Karpas-422 (cell line): ENCODE results near the gene PNMA8C. TPM values are rescaled to one million over a fixed set of nuclear protein-coding genes. Genes with fewer than 3 reads are reported as not detected.
"Not testable (repeated sequence)": the region's sequence is repeated elsewhere in the genome, so short reads cannot be mapped to it uniquely, and the experiment has no call there.

Experiments used
- DNase-seq: peaks from one replicate; pipeline ENCODE4 v3.0.0-alpha.2; 2015
- H2AFZ ChIP-seq: fragments of 200-600 bp; sonication (generic); 2 replicates; pipeline ENCODE4 v1.6.1; 2014; ENCODE audit warnings: antibody characterized with exemption, low read length, mixed read lengths
- H3K27ac ChIP-seq: fragments of 200-600 bp; sonication (generic); 2 replicates; pipeline ENCODE4 v1.5.1; 2014; ENCODE audit warnings: mild to moderate bottlenecking, low read length, moderate library complexity
- H3K27me3 ChIP-seq: fragments of 200-600 bp; sonication (generic); 2 replicates; pipeline ENCODE4 v1.6.1; 2014; ENCODE audit warnings: low read length, mixed read lengths
- H3K36me3 ChIP-seq: fragments of 200-600 bp; sonication (generic); 2 replicates; pipeline ENCODE4 v1.6.1; 2014; ENCODE audit warnings: low read length, mixed read lengths; ENCODE audit not compliant: insufficient read depth
- H3K4me1 ChIP-seq: fragments of 200-600 bp; sonication (generic); 2 replicates; pipeline ENCODE4 v1.6.1; 2014; ENCODE audit warnings: mild to moderate bottlenecking, low read length, mixed read lengths
- H3K4me2 ChIP-seq: fragments of 200-600 bp; sonication (generic); 2 replicates; pipeline ENCODE4 v1.6.1; 2014; ENCODE audit warnings: low read length, low read depth, mild to moderate bottlenecking; ENCODE audit not compliant: poor library complexity, severe bottlenecking
- H3K4me3 ChIP-seq: fragments of 200-600 bp; sonication (generic); 2 replicates; pipeline ENCODE4 v1.5.1; 2014; ENCODE audit warnings: mild to moderate bottlenecking, antibody characterized with exemption, low read length, mixed read lengths
- H3K79me2 ChIP-seq: fragments of 200-600 bp; sonication (generic); 2 replicates; pipeline ENCODE4 v1.6.1; 2014; ENCODE audit warnings: mild to moderate bottlenecking, low read length, mixed read lengths
- H3K9ac ChIP-seq: fragments of 200-600 bp; sonication (generic); 2 replicates; pipeline ENCODE4 v1.6.0; 2014; ENCODE audit warnings: low read length
- H3K9me2 ChIP-seq: fragments of 200-600 bp; sonication (generic), shearing (Covaris generic); replicated peaks from 2 replicates; pipeline ENCODE4 v1.6.0; 2014; ENCODE audit warnings: mild to moderate bottlenecking, low read length, moderate library complexity; ENCODE audit not compliant: insufficient read depth
- H3K9me3 ChIP-seq: fragments of 300-700, 200-600 bp; sonication (generic); 2 replicates; pipeline ENCODE4 v1.6.1; 2014; ENCODE audit warnings: low read length, mixed read lengths
- H4K20me1 ChIP-seq: fragments of 200-600 bp; sonication (generic); 2 replicates; pipeline ENCODE4 v1.6.1; 2014; ENCODE audit warnings: mild to moderate bottlenecking, antibody characterized with exemption, low read length, low read depth; ENCODE audit not compliant: insufficient read depth
- total RNA-seq: library from RNA; depleted of rRNA; stranded (reverse); fragments of >200 nt; shearing (Covaris generic); gene quantifications from 2 replicates; pipeline ENCODE4 v1.2.3, GENCODE V29; 2014; ENCODE audit warnings: low replicate concordance

Gene PNMA8C
- total RNA-seq, 1 experiment from 2014 or later = not detected

DNA sequence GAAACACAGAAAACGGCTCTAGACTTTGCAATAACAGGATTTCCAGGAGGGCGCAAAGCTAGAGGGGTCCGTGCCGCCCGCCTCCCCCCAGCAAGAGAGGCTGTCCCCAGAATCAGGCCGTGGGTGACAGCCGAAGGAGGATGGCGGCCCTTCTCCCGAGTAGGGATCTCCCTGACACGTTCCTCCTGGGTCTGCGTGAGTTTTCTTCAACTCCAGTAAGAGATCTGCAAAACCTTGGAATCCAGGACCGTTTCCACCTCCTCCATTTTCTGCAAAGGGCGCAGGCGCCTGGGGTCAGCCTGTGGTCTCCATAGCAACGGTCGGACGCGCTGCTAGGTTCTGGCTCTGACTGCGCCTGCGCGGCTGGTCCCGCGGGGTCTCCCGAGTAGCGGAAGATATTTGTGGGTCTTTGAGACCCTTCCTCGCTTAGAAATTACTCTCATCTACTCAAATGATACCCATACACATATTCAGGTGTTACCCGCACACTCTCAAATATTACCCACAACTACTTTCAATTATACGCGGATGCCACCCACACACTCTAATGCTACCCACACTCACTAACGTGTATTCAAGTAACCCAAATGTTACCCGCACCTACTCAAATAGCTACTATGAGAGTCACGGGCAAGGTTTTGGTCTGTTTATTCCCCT, 2.1 kb downstream of the PNMA8C start:
- Histone ChIP-seq H3K27ac (no peak overlapping the region), H2AFZ (peak overlapping the region; percentile 57; the same call in 1 of the 2 replicates), H3K9me3 (no peaks in the 10 kb centered on the region), H4K20me1 (no peaks in the 10 kb centered on the region), H3K9me2 (no peaks in the 10 kb centered on the region), H3K4me2 (peak overlapping the region; percentile 54), H3K4me1 (peaks cover 3% of the 10 kb centered on the region; the same call in 1 of the 2 replicates), H3K27me3 (no peaks in the 10 kb centered on the region), H3K36me3 (no peaks in the 10 kb centered on the region), H3K4me3 (peak overlapping the region; percentile 51; the same call in 1 of the 2 replicates), H3K9ac (peak overlapping the region; percentile 46; the same call in 1 of the 2 replicates), H3K79me2 (no peaks in the 10 kb centered on the region)
- peak; percentile 75 for DNase-seq

DNA sequence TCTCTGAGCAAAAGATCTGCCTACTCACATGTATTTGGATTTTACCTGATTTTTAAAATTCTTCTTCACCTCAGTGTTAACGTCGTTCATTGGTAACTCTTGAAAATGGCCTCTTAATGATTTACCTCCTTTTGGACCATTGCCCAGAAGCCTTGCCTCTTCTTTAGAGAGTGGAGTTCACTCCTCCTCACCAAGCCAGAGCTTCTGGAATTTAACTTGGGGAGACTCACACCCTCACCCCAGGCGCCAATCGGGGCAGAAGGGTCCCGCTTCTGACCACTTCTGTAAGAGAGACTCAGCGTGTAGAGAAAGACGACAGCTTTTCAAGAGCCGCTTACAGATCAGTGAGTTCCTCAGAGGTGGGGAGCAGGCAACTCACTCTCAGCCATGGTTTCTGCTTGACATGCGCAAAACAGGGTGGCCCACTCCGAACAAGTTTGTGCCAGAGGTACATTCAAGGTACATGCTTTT, 2.7 kb downstream of the PNMA8C start:
- H2AFZ ChIP-seq = no peak overlapping the region; the same call in 1 of the 2 replicates
- peaks cover 3% of the 10 kb centered on the region; the same call in 1 of the 2 replicates for H3K4me1 ChIP-seq
- peak overlapping the region; percentile 51; the same call in 1 of the 2 replicates for H3K4me3 ChIP-seq
- no peak overlapping the region for H3K27ac ChIP-seq
- H3K9me2 ChIP-seq = no peaks in the 10 kb centered on the region
- H3K9me3 ChIP-seq = no peaks in the 10 kb centered on the region
- H3K9ac ChIP-seq = no peak overlapping the region
- peak overlapping the region; percentile 54 for H3K4me2 ChIP-seq
- DNase-seq = no peak
- no peaks in the 10 kb centered on the region for H3K27me3 ChIP-seq
- H3K79me2 ChIP-seq = no peaks in the 10 kb centered on the region
- H3K36me3 ChIP-seq = no peaks in the 10 kb centered on the region
- H4K20me1 ChIP-seq = no peaks in the 10 kb centered on the region

GRCh38 chr19:46423188-46423587, 5.5 kb downstream of the PNMA8C start:
- Histone ChIP-seq H3K4me1 (peaks cover 3% of the 10 kb centered on the region; the same call in 1 of the 2 replicates), H3K9me2 (no peaks in the 10 kb centered on the region), H3K36me3 (no peaks in the 10 kb centered on the region), H3K9me3 (no peaks in the 10 kb centered on the region), H3K9ac (no peak overlapping the region), H4K20me1 (no peaks in the 10 kb centered on the region), H3K4me3 (no peak overlapping the region), H3K79me2 (no peaks in the 10 kb centered on the region), H3K27me3 (no peaks in the 10 kb centered on the region), H3K27ac (no peak overlapping the region), H2AFZ (no peak overlapping the region), H3K4me2 (no peak overlapping the region)
- DNase-seq = no peak

DNA sequence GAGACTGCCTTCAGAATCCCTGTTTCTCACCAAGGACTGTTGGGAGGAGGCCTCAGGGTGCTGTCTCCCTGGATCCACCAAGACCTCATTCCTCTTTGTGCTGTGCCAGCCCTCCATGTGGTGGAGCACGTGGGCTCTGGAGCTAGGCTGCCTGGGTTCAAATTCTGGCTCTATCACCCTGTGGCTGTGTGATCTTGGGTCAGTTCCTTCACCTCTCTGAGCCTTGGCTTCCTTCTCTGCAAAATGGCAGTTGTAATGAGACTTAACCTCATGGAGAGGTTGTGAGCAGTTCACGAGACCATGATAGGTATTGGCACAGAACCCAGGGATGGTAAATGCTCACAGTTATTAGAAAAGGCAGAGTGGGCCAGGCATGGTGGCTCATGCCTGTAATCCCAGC, 6.4 kb downstream of the PNMA8C start:
- Histone ChIP-seq H3K9me3 (no peaks in the 10 kb centered on the region), H3K36me3 (no peaks in the 10 kb centered on the region), H3K79me2 (no peaks in the 10 kb centered on the region), H3K4me1 (peaks cover 3% of the 10 kb centered on the region; the same call in 1 of the 2 replicates), H2AFZ (no peak overlapping the region), H3K9me2 (no peaks in the 10 kb centered on the region), H3K9ac (no peak overlapping the region), H3K27me3 (no peaks in the 10 kb centered on the region), H4K20me1 (no peaks in the 10 kb centered on the region), H3K4me2 (no peak overlapping the region), H3K4me3 (no peak overlapping the region), H3K27ac (no peak overlapping the region)
- DNase-seq = no peak

DNA sequence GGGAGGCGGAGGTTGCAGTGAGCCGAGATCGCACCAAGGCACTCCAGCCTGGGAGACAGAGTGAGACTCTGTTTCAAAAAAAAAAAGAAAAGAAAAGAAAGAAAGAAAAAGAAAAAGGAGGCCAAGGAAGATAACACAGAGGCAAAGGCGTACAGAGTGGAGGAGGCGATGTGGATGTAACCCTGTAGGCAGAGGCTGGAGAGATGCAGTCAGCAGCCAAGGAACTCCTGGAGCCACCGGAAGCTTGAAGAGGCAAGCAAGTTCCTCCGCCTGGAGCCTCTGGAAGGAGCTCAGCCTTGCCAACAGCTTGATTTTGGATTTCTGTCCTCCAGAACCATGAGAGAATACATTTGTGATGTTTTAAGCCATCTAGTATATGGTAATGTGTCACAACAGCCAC, 8.7 kb downstream of the PNMA8C start:
- Histone ChIP-seq H2AFZ (no peak overlapping the region), H3K79me2 (no peaks in the 10 kb centered on the region), H3K9me3 (no peaks in the 10 kb centered on the region), H3K27me3 (no peaks in the 10 kb centered on the region), H3K36me3 (no peaks in the 10 kb centered on the region), H3K9me2 (no peaks in the 10 kb centered on the region), H3K9ac (no peak overlapping the region), H3K27ac (no peak overlapping the region), H3K4me3 (no peak overlapping the region), H4K20me1 (no peaks in the 10 kb centered on the region), H3K4me2 (no peak overlapping the region), H3K4me1 (no peaks in the 10 kb centered on the region)
- DNase-seq = no peak

GRCh38 chr19:46415804-46416709, 12.7 kb downstream of the PNMA8C start:
- not testable (repeated sequence) for DNase-seq, H3K36me3 ChIP-seq, H3K79me2 ChIP-seq, H3K27me3 ChIP-seq, H3K4me3 ChIP-seq, H2AFZ ChIP-seq, H3K9me3 ChIP-seq, H3K27ac ChIP-seq, H3K4me2 ChIP-seq, H3K9me2 ChIP-seq, H3K9ac ChIP-seq, H4K20me1 ChIP-seq, H3K4me1 ChIP-seq

DNA sequence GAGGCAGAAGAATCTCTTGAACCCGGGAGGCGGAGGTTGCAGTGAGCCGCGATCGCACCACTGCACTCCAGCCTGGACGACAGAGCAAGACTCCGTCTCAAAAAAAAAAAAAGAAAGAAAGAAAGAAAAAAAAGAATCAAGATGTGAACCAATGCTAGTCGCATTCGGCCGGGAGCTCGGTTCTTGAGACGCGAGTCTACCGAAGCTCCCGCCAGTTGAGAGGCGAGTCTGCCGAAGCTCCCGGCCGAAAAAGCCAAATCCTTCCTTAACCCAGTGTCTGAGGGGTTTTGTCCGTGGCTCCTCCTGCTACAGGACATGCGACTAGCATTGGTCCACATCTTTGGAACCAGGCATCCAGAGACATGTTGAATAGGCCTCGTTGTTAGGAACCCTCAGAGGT, 13.8 kb downstream of the PNMA8C start:
- H3K9me2 ChIP-seq, H4K20me1 ChIP-seq, H3K4me1 ChIP-seq, DNase-seq, H3K4me2 ChIP-seq, H3K36me3 ChIP-seq, H3K79me2 ChIP-seq, H3K9ac ChIP-seq, H3K27ac ChIP-seq, H2AFZ ChIP-seq, H3K4me3 ChIP-seq, H3K9me3 ChIP-seq, H3K27me3 ChIP-seq: not testable (repeated sequence)
